Sigmoid colon (tissue), 4 donors: ENCODE data around the gene RPH3AL.

ENCODE experiments used
- EP300 ChIP-seq, 4 donors: sonication (generic); formaldehyde crosslinking; IDR thresholded peaks; one replicate each; pipeline ENCODE4 v1.6.1; 2017; ENCODE audit warnings: antibody characterized with exemption in 4 of 4
- POLR2A ChIP-seq, 2 donors: fragments of 450-650 bp; IDR thresholded peaks; one replicate each; pipeline ENCODE4 v1.6.1; 2016; ENCODE audit warnings: antibody characterized with exemption in 2 of 2, mild to moderate bottlenecking in 2 of 2, moderate library complexity in 2 of 2
- POLR2AphosphoS5 ChIP-seq, 4 donors: sonication (generic); formaldehyde crosslinking; IDR thresholded peaks; one replicate each; pipeline ENCODE4 v1.6.1; 2017; ENCODE audit warnings: antibody characterized with exemption in 4 of 4
- TF ChIP-seq, protein P1 (sequence below), 4 experiments: fragments of 450-650 bp in 3 of 4; fragments of 200-600 bp in 1 of 4; IDR thresholded peaks; one replicate each; pipeline ENCODE4 v1.5.1; 2016 to 2019; ENCODE audit warnings: antibody characterized with exemption in 4 of 4, mild to moderate bottlenecking in 3 of 4, moderate library complexity in 2 of 4

GRCh38 chr17:189444-189843 lies 163.2 kb downstream of the RPH3AL start:
- TF ChIP-seq, protein P1, sequence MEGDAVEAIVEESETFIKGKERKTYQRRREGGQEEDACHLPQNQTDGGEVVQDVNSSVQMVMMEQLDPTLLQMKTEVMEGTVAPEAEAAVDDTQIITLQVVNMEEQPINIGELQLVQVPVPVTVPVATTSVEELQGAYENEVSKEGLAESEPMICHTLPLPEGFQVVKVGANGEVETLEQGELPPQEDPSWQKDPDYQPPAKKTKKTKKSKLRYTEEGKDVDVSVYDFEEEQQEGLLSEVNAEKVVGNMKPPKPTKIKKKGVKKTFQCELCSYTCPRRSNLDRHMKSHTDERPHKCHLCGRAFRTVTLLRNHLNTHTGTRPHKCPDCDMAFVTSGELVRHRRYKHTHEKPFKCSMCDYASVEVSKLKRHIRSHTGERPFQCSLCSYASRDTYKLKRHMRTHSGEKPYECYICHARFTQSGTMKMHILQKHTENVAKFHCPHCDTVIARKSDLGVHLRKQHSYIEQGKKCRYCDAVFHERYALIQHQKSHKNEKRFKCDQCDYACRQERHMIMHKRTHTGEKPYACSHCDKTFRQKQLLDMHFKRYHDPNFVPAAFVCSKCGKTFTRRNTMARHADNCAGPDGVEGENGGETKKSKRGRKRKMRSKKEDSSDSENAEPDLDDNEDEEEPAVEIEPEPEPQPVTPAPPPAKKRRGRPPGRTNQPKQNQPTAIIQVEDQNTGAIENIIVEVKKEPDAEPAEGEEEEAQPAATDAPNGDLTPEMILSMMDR (IDR thresholded peaks at IDR 0.05), result no peak
- TF ChIP-seq EP300 (IDR thresholded peaks at IDR 0.05), result no peak
- TF ChIP-seq POLR2AphosphoS5 (IDR thresholded peaks at IDR 0.05), result no peak
- TF ChIP-seq POLR2A (IDR thresholded peaks at IDR 0.05), result no peak
